HepG2 (cell line): ENCODE measurements around the gene BBC3. TPM values are rescaled to one million over a fixed set of nuclear protein-coding genes. Genes with fewer than 3 reads are reported as not detected.

ENCODE experiments used
- ATF3 ChIP-seq: sonication (generic); formaldehyde crosslinking; IDR thresholded peaks from 2 replicates; pipeline ENCODE4 v1.4.0; 2020; ENCODE audit warnings: missing genetic modification reagents
- IRF9 ChIP-seq: sonication (generic); formaldehyde crosslinking; IDR thresholded peaks from 2 replicates; pipeline ENCODE4 v1.8.0; 2022; ENCODE audit warnings: missing genetic modification reagents, mild to moderate bottlenecking, borderline replicate concordance
- KDM5A ChIP-seq: fragments of 200-600 bp; sonication (generic); IDR thresholded peaks from 2 replicates; pipeline ENCODE4 v1.7.0; 2018; ENCODE audit warnings: antibody characterized with exemption, mild to moderate bottlenecking, low read length, borderline replicate concordance
- KMT2B ChIP-seq: IDR thresholded peaks from 2 replicates; pipeline ENCODE4 v1.6.1; 2016; ENCODE audit warnings: missing genetic modification reagents, missing compliant biosample characterization
- NFKBIZ ChIP-seq: IDR thresholded peaks from 2 replicates; pipeline ENCODE4 v1.6.1; 2018; ENCODE audit warnings: missing genetic modification reagents, missing compliant biosample characterization
- RBFOX2 ChIP-seq: fragments of 200-400 bp; formaldehyde crosslinking; IDR thresholded peaks from 2 replicates; pipeline ENCODE4 v1.6.1; 2017; ENCODE audit warnings: low read depth, mild to moderate bottlenecking, low read length
- SP1 ChIP-seq, 2 experiments: fragments of 450-650 bp in 1 of 2; sonication (generic) in 1 of 2; formaldehyde crosslinking in 1 of 2; IDR thresholded peaks; 2 replicates each; pipeline versions ENCODE4 v1.4.0 to v1.6.1; 2016 to 2020; ENCODE audit warnings: missing genetic modification reagents in 1 of 2
- TFAP4 ChIP-seq: sonication (generic); IDR thresholded peaks from 2 replicates; pipeline ENCODE4 v1.6.1; 2016; ENCODE audit warnings: low read depth, borderline replicate concordance
- TRIM22 ChIP-seq: fragments of 450-650 bp; IDR thresholded peaks from 2 replicates; pipeline ENCODE4 v1.6.1; 2017
- XBP1 ChIP-seq: sonication (generic); formaldehyde crosslinking; IDR thresholded peaks from 2 replicates; pipeline ENCODE4 v1.5.0; 2020; ENCODE audit warnings: missing genetic modification reagents
- YY1 ChIP-seq: IDR thresholded peaks from 2 replicates; pipeline ENCODE4 v1.6.1; 2011; ENCODE audit warnings: low read length, low read depth, moderate library complexity, mild to moderate bottlenecking; ENCODE audit not compliant: insufficient read depth, insufficient replicate concordance
- ZC3H4 ChIP-seq: sonication (generic); formaldehyde crosslinking; IDR thresholded peaks from 2 replicates; pipeline ENCODE4 v1.4.0; 2020; ENCODE audit warnings: missing genetic modification reagents, borderline replicate concordance
- ZKSCAN5 ChIP-seq: sonication (generic); formaldehyde crosslinking; IDR thresholded peaks from 2 replicates; pipeline ENCODE4 v1.5.1; 2020; ENCODE audit warnings: mild to moderate bottlenecking, missing genetic modification reagents
- ZNF75D ChIP-seq: sonication (generic); formaldehyde crosslinking; IDR thresholded peaks from 2 replicates; pipeline ENCODE4 v1.8.1; 2023; ENCODE audit warnings: missing genetic modification reagents, mild to moderate bottlenecking, borderline replicate concordance
- ZNF766 ChIP-seq: sonication (generic); formaldehyde crosslinking; IDR thresholded peaks from 2 replicates; pipeline ENCODE4 v1.5.0; 2020; ENCODE audit warnings: missing genetic modification reagents, borderline replicate concordance
- polyA plus RNA-seq, 8 experiments: library from polyadenylated mRNA; depleted of rRNA in 3 of 8; stranded (reverse) in 7 of 8; unstranded in 1 of 8; fragments of >200 nt; fragmentation: Illumina TruSeq in 4 of 8; extraction: Trizol in 4 of 8; gene quantifications; 2 replicates each; pipeline versions ENCODE4 v1.2.1 to v1.2.3, GENCODE V29; 2011 to 2016; ENCODE audit warnings: low read depth in 4 of 8, missing spikeins in 1 of 8, mixed read lengths in 1 of 8; ENCODE audit not compliant: insufficient read depth in 1 of 8
- total RNA-seq, 5 experiments: library from RNA; depleted of rRNA; stranded (reverse); fragments of >200 nt; fragmentation: Illumina TruSeq; extraction: Trizol; gene quantifications; 2 replicates each; pipeline ENCODE4 v1.2.3, GENCODE V29; 2016; ENCODE audit warnings: low read depth in 1 of 5
- TF ChIP-seq, protein P1 (sequence below): sonication (generic); formaldehyde crosslinking; IDR thresholded peaks from 2 replicates; pipeline ENCODE4 v1.9.0; 2021; ENCODE audit warnings: mild to moderate bottlenecking, missing genetic modification reagents

Gene BBC3
- total and polyA plus RNA-seq, 2 of the 13 experiments (the other 11 are each of a cell fraction or from before 2014, with no cell fraction given): 6.1 to 8.8 TPM

DNA sequence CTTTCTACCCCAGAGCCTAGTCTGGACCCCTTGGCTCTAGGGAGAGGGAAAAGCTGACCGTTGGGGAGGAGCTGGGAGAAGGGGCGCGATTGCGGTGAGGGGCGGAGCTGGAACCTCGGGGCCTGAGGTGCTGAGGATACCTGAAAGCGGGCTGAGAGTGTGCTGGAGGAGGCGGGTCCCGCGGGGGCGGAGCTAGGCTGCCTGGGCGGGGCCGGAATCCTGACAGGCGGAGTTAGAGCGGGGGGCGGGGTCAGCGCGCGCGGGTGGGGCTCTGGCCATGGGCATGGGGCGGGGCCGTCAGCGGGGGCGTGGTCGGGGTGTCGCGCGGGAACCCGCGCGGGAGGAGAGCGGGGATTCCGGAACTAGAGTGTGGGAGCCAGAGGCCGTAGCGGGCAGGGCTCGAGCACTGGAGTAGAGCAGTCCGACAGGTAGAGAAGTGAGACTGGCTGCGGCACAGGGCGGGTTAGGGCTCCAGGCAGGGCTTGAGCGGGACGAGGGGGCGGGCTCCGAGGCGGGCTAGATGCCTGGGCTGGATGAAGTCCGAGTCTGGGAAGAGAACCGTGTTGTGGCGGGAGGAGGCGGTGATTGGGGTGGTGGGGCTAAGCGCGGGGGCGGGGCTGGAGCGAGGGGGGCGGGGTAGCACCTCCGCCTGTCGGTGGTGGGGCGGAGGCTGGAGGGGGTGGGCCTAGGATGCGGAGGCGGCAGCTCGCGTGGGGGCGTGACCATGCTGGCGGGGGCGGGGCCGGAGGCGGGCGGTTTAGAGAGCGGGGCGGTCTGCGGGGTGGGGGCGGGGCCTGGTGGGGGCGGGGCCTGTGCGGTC is 43.3 kb upstream of the BBC3 start, which contains the start of gene INAFM1 (continued):
- TF ChIP-seq, protein P1, sequence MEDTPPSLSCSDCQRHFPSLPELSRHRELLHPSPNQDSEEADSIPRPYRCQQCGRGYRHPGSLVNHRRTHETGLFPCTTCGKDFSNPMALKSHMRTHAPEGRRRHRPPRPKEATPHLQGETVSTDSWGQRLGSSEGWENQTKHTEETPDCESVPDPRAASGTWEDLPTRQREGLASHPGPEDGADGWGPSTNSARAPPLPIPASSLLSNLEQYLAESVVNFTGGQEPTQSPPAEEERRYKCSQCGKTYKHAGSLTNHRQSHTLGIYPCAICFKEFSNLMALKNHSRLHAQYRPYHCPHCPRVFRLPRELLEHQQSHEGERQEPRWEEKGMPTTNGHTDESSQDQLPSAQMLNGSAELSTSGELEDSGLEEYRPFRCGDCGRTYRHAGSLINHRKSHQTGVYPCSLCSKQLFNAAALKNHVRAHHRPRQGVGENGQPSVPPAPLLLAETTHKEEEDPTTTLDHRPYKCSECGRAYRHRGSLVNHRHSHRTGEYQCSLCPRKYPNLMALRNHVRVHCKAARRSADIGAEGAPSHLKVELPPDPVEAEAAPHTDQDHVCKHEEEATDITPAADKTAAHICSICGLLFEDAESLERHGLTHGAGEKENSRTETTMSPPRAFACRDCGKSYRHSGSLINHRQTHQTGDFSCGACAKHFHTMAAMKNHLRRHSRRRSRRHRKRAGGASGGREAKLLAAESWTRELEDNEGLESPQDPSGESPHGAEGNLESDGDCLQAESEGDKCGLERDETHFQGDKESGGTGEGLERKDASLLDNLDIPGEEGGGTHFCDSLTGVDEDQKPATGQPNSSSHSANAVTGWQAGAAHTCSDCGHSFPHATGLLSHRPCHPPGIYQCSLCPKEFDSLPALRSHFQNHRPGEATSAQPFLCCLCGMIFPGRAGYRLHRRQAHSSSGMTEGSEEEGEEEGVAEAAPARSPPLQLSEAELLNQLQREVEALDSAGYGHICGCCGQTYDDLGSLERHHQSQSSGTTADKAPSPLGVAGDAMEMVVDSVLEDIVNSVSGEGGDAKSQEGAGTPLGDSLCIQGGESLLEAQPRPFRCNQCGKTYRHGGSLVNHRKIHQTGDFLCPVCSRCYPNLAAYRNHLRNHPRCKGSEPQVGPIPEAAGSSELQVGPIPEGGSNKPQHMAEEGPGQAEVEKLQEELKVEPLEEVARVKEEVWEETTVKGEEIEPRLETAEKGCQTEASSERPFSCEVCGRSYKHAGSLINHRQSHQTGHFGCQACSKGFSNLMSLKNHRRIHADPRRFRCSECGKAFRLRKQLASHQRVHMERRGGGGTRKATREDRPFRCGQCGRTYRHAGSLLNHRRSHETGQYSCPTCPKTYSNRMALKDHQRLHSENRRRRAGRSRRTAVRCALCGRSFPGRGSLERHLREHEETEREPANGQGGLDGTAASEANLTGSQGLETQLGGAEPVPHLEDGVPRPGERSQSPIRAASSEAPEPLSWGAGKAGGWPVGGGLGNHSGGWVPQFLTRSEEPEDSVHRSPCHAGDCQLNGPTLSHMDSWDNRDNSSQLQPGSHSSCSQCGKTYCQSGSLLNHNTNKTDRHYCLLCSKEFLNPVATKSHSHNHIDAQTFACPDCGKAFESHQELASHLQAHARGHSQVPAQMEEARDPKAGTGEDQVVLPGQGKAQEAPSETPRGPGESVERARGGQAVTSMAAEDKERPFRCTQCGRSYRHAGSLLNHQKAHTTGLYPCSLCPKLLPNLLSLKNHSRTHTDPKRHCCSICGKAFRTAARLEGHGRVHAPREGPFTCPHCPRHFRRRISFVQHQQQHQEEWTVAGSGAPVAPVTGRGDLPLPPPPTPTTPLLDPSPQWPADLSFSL (CRISPR knock-in tag): no peak
- TF ChIP-seq SP1 (IDR thresholded peaks at IDR 0.05) (0 out of 2 replicates have a peak, but pooled peaks have one; percentile 32), SP1 (CRISPR knock-in tag; IDR thresholded peaks at IDR 0.05) (peak; percentile 57), TFAP4 (no peak), ZNF75D (CRISPR knock-in tag) (no peak), ZKSCAN5 (CRISPR knock-in tag) (no peak), RBFOX2 (peak; percentile 69), ZC3H4 (CRISPR knock-in tag) (no peak), IRF9 (CRISPR knock-in tag) (0 out of 2 replicates have a peak, but pooled peaks have one; percentile 24), TRIM22 (no peak), KMT2B (CRISPR knock-in tag) (no peak), ATF3 (CRISPR knock-in tag) (no peak), ZNF766 (CRISPR knock-in tag) (no peak), YY1 (peak; percentile 24), XBP1 (CRISPR knock-in tag) (no peak), KDM5A (peak; percentile 61; the same call in 1 of the 2 replicates), NFKBIZ (CRISPR knock-in tag) (no peak)
